Endothelial cell of umbilical vein (primary cell): ENCODE data around the gene SLC22A23. TPM values are rescaled to one million over a fixed set of nuclear protein-coding genes. Genes with fewer than 3 reads are reported as not detected.
A peak's percentile ranks its signal among the peaks of the same experiment; 100 is the strongest.

Experiments
- BruUV-seq: library from RNA; stranded (reverse); fragments of 400-500 nt; replicated peaks from 2 replicates; lab custom pipeline; 2021; lab: Mats Ljungman, UMichigan
- CTCF ChIA-PET: fragments of 300-600, 350-600 bp; sonication (Branson Sonifier 250); formaldehyde crosslinking; loops from one replicate; lab custom pipeline; 2021; ENCODE audit warnings: antibody characterized with exemption, inconsistent platforms; lab: Charles Lee
- POLR2A ChIA-PET: fragments of 300-600, 350-600 bp; sonication (Branson Sonifier 250); formaldehyde crosslinking; loops from one replicate; lab custom pipeline; 2021; ENCODE audit warnings: antibody characterized with exemption, inconsistent platforms; lab: Charles Lee
- DNase-seq: peaks from one replicate; pipeline ENCODE4 v3.0.0-alpha.2; 2011; ENCODE audit warnings: low read depth, low spot score
- FAIRE-seq: peaks from 2 replicates; lab custom pipeline; 2011; peaks lifted over from hg19 to GRCh38; lab: Jason Lieb, UNC
- H2AFZ ChIP-seq: 2 replicates; pipeline ENCODE4 v1.6.0; 2012; ENCODE audit warnings: low read depth, low read length, control low read depth, inconsistent platforms
- H3K27ac ChIP-seq: 2 replicates; pipeline ENCODE4 v1.5.1; 2011; ENCODE audit warnings: low read depth, mild to moderate bottlenecking, control low read depth, low read length, moderate library complexity; ENCODE audit not compliant: insufficient read depth
- H3K27me3 ChIP-seq, 2 experiments: 2 replicates each; pipeline versions ENCODE4 v1.6.0 to v1.6.1; 2011; ENCODE audit warnings: low read length in 2 of 2, mixed read lengths in 1 of 2; ENCODE audit not compliant: control insufficient read depth in 2 of 2, insufficient read depth in 2 of 2
- H3K36me3 ChIP-seq, 2 experiments: 2 replicates in 1 of 2; 3 replicates in 1 of 2; pipeline ENCODE4 v1.5.1; 2011; ENCODE audit warnings: low read length in 2 of 2, mild to moderate bottlenecking in 1 of 2, moderate library complexity in 1 of 2; ENCODE audit not compliant: control insufficient read depth in 2 of 2, insufficient read depth in 2 of 2; ENCODE audit errors: extremely low read depth in 1 of 2
- H3K4me1 ChIP-seq: 3 replicates; pipeline ENCODE4 v1.5.1; 2011; ENCODE audit warnings: mild to moderate bottlenecking, low read length; ENCODE audit not compliant: control insufficient read depth, insufficient read depth; ENCODE audit errors: extremely low read depth
- H3K4me2 ChIP-seq: 2 replicates; pipeline ENCODE4 v1.6.1; 2011; ENCODE audit warnings: low read length, control low read depth, mixed read lengths; ENCODE audit not compliant: insufficient read depth
- H3K4me3 ChIP-seq, 3 experiments: fragments of 200-600 bp in 1 of 3; sonication (generic), shearing (Covaris generic) in 1 of 3; replicated peaks in 1 of 3; 2 replicates each; pipeline ENCODE4 v1.5.1; 2011 to 2016; ENCODE audit warnings: control low read depth in 3 of 3, low read length in 3 of 3, mild to moderate bottlenecking in 2 of 3, inconsistent platforms in 1 of 3, low read depth in 1 of 3, moderate library complexity in 1 of 3; ENCODE audit not compliant: insufficient read depth in 1 of 3
- H3K79me2 ChIP-seq: 2 replicates; pipeline ENCODE4 v1.6.0; 2012; ENCODE audit warnings: low read length, inconsistent platforms; ENCODE audit not compliant: control insufficient read depth, insufficient read depth
- H3K9ac ChIP-seq: replicated peaks from 2 replicates; pipeline ENCODE3; 2011; ENCODE audit warnings: low read length, control low read depth; ENCODE audit not compliant: insufficient read depth; ENCODE audit errors: extremely low read depth
- H3K9me1 ChIP-seq: replicated peaks from 3 replicates; pipeline ENCODE4 v1.6.0; 2011; ENCODE audit warnings: mild to moderate bottlenecking, low read length; ENCODE audit not compliant: control insufficient read depth, insufficient read depth; ENCODE audit errors: extremely low read depth
- H3K9me3 ChIP-seq: replicated peaks from 2 replicates; pipeline ENCODE4 v1.5.1; 2012; ENCODE audit warnings: low read length, inconsistent platforms; ENCODE audit not compliant: control insufficient read depth, insufficient read depth
- H4K20me1 ChIP-seq: replicated peaks from 2 replicates; pipeline ENCODE3; 2011; ENCODE audit warnings: mild to moderate bottlenecking, low read length; ENCODE audit not compliant: control insufficient read depth, insufficient read depth; ENCODE audit errors: extremely low read depth
- CTCF ChIP-seq, 2 donors: IDR thresholded peaks; 1 replicate in 1 of 2; 2 replicates in 1 of 2; pipeline ENCODE4 v1.5.1; 2011; ENCODE audit warnings: low read length in 2 of 2, mild to moderate bottlenecking in 2 of 2, moderate library complexity in 2 of 2, control low read depth in 1 of 2, inconsistent platforms in 1 of 2, low read depth in 1 of 2; ENCODE audit not compliant: insufficient read depth in 1 of 2; ENCODE audit errors: extremely low read depth in 1 of 2
- EZH2 ChIP-seq: IDR thresholded peaks from 2 replicates; pipeline ENCODE4 v1.6.1; 2012; ENCODE audit warnings: borderline replicate concordance, low read depth, mild to moderate bottlenecking, moderate library complexity, low read length, inconsistent platforms; ENCODE audit not compliant: severe bottlenecking
- GATA2 ChIP-seq: IDR thresholded peaks from 2 replicates; pipeline ENCODE4 v1.7.0; 2011; ENCODE audit warnings: low read depth, mild to moderate bottlenecking, moderate library complexity, mixed read lengths, low read length; ENCODE audit not compliant: insufficient read length, insufficient read depth
- JUN ChIP-seq: IDR thresholded peaks from 2 replicates; pipeline ENCODE4 v1.6.1; 2011; ENCODE audit warnings: borderline replicate concordance, low read depth; ENCODE audit not compliant: insufficient read length, insufficient read depth
- MAX ChIP-seq: IDR thresholded peaks from 2 replicates; pipeline ENCODE4 v1.6.1; 2011; ENCODE audit not compliant: insufficient read depth, insufficient read length
- MYC ChIP-seq: IDR thresholded peaks from one replicate; pipeline ENCODE4 v1.6.1; 2011; ENCODE audit warnings: mild to moderate bottlenecking, low read depth, low read length
- POLR2A ChIP-seq: IDR thresholded peaks from 2 replicates; pipeline ENCODE4 v1.6.1; 2012; ENCODE audit warnings: low read depth, mild to moderate bottlenecking, control low read depth, low read length
- POLR2AphosphoS5 ChIP-seq: IDR thresholded peaks from 2 replicates; pipeline ENCODE4 v1.6.1; 2012; ENCODE audit warnings: low read depth, mild to moderate bottlenecking, control low read depth, low read length, moderate library complexity; ENCODE audit not compliant: insufficient read depth
- dilution Hi-C: fragments of 300-500 bp; cut with MboI; formaldehyde crosslinking; loops from one replicate; pipeline ENCODE4 v1.15.0; 2019; ENCODE audit warnings: low sequenced_read_pairs; ENCODE audit not compliant: extremely low pct_ligation_motif_present
- intact Hi-C: fragments of 100-400 bp; cut with micrococcal nuclease; formaldehyde crosslinking; loops from one replicate; pipeline ENCODE4 v1.10.0; 2022
- polyA plus RNA-seq, 4 experiments: library from polyadenylated mRNA; depleted of rRNA in 3 of 4; stranded (reverse) in 3 of 4; unstranded in 1 of 4; fragments of >200 nt; gene quantifications; 2 replicates each; pipeline versions ENCODE4 v1.2.1 to v1.2.3, GENCODE V29; 2011 to 2012; ENCODE audit warnings: missing spikeins in 1 of 4
- total RNA-seq: library from RNA; stranded (reverse); gene quantifications from 2 replicates; pipeline ENCODE4 v1.2.3, GENCODE V29; 2021

The SLC22A23 gene
- total and polyA plus RNA-seq, 2 donors (not counting 3 experiments of a cell fraction or from before 2014, with no cell fraction given): 4.2 to 14.3 TPM

GRCh38 chr6:3403238-3404173 is 53.3 kb downstream of the SLC22A23 start:
- no peaks in the 10 kb centered on the region for H3K79me2 ChIP-seq
- ChIA-PET CTCF (interaction anchor here (1.2 to 1.4 kb wide), 3 partner anchors 9 to 329 kb away, joined by 3 to 5 read pairs (median 5); no protein-coding TSS in a partner anchor), POLR2A (no interaction called here)
- H3K4me1 ChIP-seq: no peaks in the 10 kb centered on the region
- H3K4me2 ChIP-seq: no peak overlapping the region
- TF ChIP-seq POLR2AphosphoS5 (no peak), JUN (no peak)
- no peak overlapping the region for H3K4me3 ChIP-seq
- no peaks in the 10 kb centered on the region for H3K27me3 ChIP-seq
- H4K20me1 ChIP-seq: no peaks in the 10 kb centered on the region
- H3K27ac ChIP-seq: no peak overlapping the region
- BruUV-seq: no TSS peak
- DNase-seq: peak; percentile 15
- no peaks in the 10 kb centered on the region for H3K9me3 ChIP-seq
- H3K9ac ChIP-seq: no peak overlapping the region
- intact Hi-C loops (no loop called here), dilution Hi-C loops (no loop called here)
- H3K36me3 ChIP-seq: no peaks in the 10 kb centered on the region
- H2AFZ ChIP-seq: no peak overlapping the region
- H3K9me1 ChIP-seq: no peaks in the 10 kb centered on the region
- FAIRE-seq: peak; percentile 43

- ChIA-PET CTCF (interaction anchor here (1.0 to 1.3 kb wide), 3 partner anchors 8 to 330 kb away, joined by 3 to 5 read pairs (median 5); no protein-coding TSS in a partner anchor), POLR2A (no interaction called here)
- DNase-seq (no peak), FAIRE-seq (no peak)
- no peak for TF ChIP-seq EZH2
- no peak for TF ChIP-seq POLR2A
- no peak for TF ChIP-seq JUN
- no peak for TF ChIP-seq CTCF (IDR thresholded peaks at IDR 0.05; ENCODE audit: extremely low read depth in 1 of 2, insufficient read depth in 1 of 2, low read depth in 1 of 2, low read length in 2 of 2)
- no peak for TF ChIP-seq POLR2AphosphoS5
- no peak for TF ChIP-seq GATA2
- TF ChIP-seq MYC: no peak
- no peak for TF ChIP-seq MAX
- Histone ChIP-seq H3K9me3 (no peaks in the 10 kb centered on the region), H3K4me3 (no peak overlapping the region), H3K9ac (no peak overlapping the region), H3K4me2 (no peak overlapping the region), H3K79me2 (no peaks in the 10 kb centered on the region), H3K27ac (no peak overlapping the region), H3K4me1 (no peaks in the 10 kb centered on the region), H3K27me3 (no peaks in the 10 kb centered on the region), H4K20me1 (no peaks in the 10 kb centered on the region), H3K9me1 (no peaks in the 10 kb centered on the region), H2AFZ (no peak overlapping the region), H3K36me3 (no peaks in the 10 kb centered on the region)
- dilution Hi-C loops: no loop called here
- intact Hi-C loops: no loop called here
- no TSS peak for BruUV-seq
These were observed 54.3 kb downstream of the SLC22A23 start for GRCh38 chr6:3402310-3403237.
